ENCODE data around the gene SMIM27. TPM values are rescaled to one million over a fixed set of nuclear protein-coding genes. Genes with fewer than 3 reads are reported as not detected.
A peak's percentile ranks its signal among the peaks of the same experiment; 100 is the strongest.
"Not testable (repeated sequence)": the region's sequence is repeated elsewhere in the genome, so short reads cannot be mapped to it uniquely, and the experiment has no call there.

Gene SMIM27, protein sequence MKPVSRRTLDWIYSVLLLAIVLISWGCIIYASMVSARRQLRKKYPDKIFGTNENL
- 13.0 TPM for total RNA-seq

DNA sequence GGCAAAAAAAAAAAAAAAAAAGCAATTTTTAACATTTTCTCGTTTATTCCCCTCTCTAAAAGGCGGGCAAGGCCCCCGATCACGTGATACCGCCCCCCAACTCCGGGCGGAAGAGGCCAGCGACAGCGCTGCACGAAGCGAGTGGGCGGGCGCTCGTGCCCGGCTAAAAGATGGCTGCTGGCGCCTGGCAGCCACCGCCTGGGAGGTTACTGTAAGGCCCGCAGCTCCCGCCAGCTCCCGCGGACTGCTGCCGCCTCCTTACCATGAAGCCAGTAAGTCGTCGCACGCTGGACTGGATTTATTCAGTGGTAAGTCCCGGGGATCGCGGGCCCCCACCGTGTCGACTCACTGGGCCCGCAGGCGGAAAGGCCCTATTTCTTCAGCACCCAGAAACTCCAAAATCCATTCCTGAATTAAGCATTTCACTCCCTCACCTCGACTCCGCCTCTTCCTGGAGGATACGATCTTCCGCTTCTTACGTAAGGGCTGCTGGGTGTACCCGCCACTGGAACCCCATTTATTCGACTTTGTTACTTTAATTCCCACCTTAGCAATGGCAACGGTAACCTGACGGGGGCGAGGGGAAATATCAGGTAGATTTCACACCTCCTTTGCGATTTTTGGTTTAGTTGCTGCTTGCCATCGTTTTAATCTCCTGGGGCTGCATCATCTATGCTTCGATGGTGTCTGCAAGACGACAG, at the start of gene SMIM27, which contains the start of gene TOPORS:
Gene SMIM27 (plus strand): TSS at position 156 of the 701 bp plus-strand sequence. CDS start 108 bp downstream, at position 264.
Gene TOPORS (minus strand): TSS at position 415 of the 701 bp plus-strand sequence. CDS start 150 bp downstream, at position 265.
- DNase-seq (ENCODE audit: low spot score): peak; percentile 90

DNA sequence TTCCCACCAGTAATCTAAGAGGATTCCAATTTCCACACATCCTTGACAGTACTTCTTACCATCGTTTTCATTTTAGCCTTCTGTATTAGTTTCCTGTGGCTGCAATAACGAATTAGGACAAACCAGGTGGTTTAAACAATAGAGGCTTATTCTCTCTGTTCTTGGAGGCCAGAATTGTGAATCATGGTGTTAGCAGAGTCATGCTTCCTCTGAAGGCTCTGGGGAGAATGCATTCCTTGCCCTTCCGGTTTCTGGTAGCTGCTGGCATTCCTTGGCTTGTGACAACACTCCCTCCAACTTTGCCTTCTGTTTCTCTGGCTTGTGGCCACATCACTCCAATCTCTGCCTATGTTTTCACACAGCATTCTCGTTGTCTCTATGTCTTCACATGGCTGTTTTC, 49.7 kb upstream of the SMIM27 start:
- DNase-seq (ENCODE audit: low spot score): no peak

DNA sequence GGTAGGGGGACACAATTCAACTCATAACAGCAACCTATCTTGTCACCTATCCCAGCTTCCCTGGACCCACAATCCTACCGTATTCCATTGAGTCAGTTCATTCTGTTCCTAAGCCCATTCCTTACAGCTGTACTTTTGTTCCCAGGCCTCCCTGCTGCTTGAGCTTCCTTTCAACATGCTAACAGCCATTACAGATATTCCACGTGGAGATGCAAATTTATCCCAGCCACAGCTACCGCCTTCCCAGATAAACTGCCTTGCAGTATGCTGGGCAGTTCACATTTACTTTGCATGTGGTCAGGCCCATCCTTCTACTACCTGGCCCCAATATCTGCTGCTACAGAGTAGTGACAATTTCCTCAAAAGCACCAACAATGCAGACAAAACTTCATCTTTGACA, 49.1 kb upstream of the SMIM27 start:
- DNase-seq (ENCODE audit: low spot score): no peak

DNA sequence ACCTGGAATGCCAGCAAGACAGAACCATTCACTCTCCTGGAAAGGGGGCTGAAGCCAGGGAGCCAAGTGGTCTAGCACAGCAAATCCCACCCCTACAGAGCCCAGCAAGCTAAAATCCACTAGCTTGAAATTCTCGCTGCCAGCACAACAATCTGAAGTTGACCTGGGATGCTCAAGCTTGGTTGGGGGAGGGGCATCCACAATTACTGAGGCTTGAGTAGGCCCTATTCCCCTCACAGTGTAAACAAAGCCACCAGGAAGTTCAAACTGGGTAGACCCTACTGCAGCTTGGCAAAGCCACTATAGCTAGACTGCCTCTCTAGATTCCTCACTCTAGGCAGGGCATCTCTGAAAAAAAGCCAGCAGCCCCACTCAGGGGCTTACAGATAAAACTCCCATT, 43.4 kb upstream of the SMIM27 start:
- DNase-seq (ENCODE audit: low spot score): no peak

DNA sequence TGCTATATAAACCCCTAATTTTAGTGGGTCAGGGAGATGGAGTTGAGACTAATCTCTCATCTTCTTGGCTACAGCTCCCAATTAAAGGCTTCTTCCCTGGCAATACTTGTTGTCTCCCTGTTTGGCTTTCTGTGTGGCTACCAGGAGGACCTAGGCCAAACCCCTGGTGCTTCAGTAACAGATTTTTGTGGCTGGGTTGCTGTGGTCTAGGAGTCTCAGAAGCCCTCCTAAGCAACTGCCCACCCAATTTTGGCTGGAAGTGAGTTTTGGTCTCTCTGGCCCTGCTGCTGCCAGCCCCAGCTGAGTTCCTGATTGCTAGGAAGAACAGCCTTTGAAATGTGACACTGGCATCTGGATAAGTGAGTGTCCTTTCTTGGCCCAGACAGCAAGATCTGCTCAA, 35.9 kb upstream of the SMIM27 start:
- DNase-seq (ENCODE audit: low spot score): no peak

- DNase-seq (ENCODE audit: low spot score): no peak
These were observed 33.9 kb upstream of the SMIM27 start for GRCh38 chr9:32518276-32518675.

GRCh38 chr9:32523910-32524309, 28.2 kb upstream of the SMIM27 start:
- DNase-seq (ENCODE audit: low spot score): no peak

DNA sequence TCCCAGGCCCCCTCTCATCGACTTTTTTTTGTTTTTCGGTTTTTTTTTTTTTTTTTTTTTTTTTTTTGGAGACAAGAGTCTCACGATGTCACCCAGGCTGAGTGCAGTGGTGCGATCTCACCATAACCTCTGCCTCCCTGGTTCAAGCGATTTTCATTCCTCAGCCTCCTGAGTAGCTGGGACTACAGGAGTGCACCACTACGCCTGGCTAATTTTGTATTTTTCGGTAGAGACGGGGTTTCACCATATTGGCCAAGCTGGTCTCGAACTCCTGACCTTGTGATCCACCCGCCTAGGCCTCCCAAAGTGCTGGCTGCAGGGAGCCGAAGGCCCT, 27.6 kb upstream of the SMIM27 start:
- not testable (repeated sequence) for DNase-seq (ENCODE audit: low spot score)

GRCh38 chr9:32524892-32525708, 27.0 kb upstream of the SMIM27 start:
- peak; percentile 16 for DNase-seq (ENCODE audit: low spot score)

DNA sequence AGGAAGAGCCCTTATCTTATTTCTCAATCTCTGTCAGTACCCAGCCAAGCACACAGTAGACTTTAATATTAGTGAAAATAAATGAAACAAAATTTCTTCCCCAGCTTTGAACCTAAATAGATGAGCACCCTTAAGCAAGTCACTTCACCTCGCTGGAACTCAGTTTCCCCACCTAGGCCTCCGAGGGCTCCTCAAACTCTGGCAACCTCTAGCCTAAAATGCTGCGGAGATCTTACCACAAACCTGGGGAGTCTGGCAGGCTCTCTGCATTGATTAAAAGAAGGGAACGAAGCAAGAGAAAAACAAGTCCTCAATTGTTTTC, 26.5 kb upstream of the SMIM27 start:
- DNase-seq (ENCODE audit: low spot score): no peak

- peak; percentile 93 for DNase-seq (ENCODE audit: low spot score)
These were observed 26.0 kb upstream of the SMIM27 start, which contains the start of gene RIGI for GRCh38 chr9:32526041-32526706. Gene RIGI, minus strand, starts transcription at chr9:32526196. Its CDS starts 30 bp downstream, at chr9:32526166.

GRCh38 chr9:32526707-32527048, 25.4 kb upstream of the SMIM27 start:
- no peak for DNase-seq (ENCODE audit: low spot score)

GRCh38 chr9:32533336-32533735, 18.8 kb upstream of the SMIM27 start:
- DNase-seq (ENCODE audit: low spot score): no peak

DNA sequence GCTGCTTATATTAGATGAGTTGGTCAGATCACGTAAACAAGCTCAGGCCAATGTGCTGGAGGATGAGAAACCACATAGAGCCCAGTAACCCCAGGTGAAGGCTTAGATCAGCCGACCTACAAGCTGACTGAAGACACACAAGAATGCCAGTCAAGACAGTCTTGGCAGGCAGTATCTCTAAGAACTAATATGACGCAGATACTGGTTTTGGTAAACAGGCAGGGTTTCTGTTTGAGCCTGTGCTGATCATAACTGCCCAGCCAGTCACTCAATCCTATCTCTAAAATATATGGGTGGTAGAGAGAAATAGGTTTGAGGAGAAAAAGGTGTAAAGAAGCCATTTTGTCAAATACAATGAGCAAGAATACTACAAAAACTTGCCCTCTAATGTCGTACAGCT, 18.3 kb upstream of the SMIM27 start:
- DNase-seq (ENCODE audit: low spot score): no peak

DNA sequence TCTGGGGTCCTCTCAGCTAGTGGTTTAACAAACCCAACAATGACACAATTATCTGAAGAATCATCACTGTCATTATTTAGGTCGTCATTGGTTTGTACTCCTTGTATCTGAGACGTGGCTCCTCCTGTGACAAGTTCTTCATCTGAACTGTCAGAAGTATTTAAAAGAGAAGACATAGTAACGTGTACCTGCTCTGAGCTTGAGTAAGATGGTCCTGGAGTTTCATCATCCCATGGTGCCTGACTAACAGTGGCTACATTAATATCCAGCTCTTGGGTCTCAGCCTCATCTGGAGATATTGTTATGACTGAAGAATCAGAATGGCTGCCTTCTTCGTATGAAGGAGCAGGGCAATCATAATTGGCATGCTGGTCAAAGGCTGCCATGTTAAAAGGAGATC, 9.1 kb upstream of the SMIM27 start:
- DNase-seq (ENCODE audit: low spot score): no peak

DNA sequence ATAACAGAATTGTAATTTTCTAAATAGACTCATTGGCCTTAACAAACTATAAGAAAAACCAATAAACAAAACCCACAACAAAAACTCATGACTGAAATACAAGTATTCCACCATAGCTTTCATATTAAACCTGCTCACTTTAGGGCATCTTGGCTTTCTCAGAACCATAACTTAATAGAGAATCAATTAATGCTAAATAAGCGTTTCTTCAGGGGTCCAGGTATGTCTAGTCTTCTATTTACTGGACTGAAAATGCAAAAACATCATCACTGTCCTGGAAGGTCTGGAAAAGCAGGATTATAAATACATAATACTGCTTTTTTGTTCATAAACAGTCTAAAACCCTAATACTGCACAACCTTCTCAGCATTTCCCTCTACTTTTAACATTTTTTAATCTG, 6.2 kb upstream of the SMIM27 start:
- DNase-seq (ENCODE audit: low spot score): no peak

- DNase-seq (ENCODE audit: low spot score): not testable (repeated sequence)
These were observed 3.9 kb upstream of the SMIM27 start for GRCh38 chr9:32548213-32548612.

DNA sequence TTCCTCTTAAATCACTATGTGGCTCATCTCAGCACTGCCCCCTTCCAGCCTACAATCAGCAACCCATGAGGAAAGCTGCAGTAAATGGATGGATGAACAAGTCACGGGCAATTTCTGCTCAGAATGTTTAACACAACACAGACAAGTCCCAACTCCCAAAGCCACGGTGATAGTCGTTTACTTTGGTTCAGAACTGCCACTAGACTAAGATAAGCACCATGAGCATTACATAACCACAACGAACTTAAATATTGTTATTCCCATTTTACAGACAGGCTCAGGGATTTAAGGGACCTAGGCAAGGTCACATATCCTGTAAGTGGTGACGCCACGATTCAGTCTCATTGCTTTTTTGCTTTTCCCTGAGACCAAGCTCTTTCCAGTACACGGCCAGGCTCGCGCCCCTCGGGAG, 2.0 kb upstream of the SMIM27 start:
- DNase-seq (ENCODE audit: low spot score): no peak

GRCh38 chr9:32550562-32551275, 1.4 kb upstream of the SMIM27 start:
- peak; percentile 93 for DNase-seq (ENCODE audit: low spot score)

DNA sequence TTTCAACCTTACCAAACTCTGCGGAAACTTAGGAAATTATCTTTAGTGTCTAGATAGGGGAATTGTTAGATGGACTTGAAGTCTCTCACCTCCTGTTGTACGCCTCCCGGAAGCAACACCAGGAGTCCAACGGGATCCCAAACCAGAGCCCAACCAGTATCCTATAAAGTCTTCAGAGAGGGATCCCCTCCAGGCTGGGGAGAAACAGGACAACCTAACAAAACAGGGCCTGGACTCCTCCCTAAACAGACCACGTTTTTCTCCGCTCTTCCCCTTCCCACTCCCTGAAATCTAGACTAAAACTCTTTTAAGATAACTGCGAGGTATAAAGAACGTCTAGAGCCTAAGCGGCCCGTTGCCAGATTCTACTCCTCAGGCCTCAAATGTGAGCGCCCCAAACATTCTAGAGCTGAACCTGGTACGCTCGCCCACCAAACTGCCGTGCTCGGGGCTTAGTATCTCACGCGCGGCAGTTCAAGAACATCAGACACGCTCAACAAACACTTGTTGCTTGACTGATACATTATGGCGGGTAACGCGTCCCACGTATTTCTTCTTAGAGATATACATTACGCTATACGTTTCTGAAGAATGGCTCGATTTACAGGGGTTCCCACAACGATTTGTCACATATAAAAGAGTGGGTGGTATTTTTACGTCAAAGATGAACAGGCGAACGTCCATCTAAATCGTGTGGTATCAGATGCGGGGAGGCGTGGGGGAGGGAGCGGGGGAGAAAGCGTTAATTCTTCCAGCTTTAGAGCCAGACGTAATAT, 663 bp upstream of the SMIM27 start:
- DNase-seq (ENCODE audit: low spot score): peak; percentile 18

DNA sequence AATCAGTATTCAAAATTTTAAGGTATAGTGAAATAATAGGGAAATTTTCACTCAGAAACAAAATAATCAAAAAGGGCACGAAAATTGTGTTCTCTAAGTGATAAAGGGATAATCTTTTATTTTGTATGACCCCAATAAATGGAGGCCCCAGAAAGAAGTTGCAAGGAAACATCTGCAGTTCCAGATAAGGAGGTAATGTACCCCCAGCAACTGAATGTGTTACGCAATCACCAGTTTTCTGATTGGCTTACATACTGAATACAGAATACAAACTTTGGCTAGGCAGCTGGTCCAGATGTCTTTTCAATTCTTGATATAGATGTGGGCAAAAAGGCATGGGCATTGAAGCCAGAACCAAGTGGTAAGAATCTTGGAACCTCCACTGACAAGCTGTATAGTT, 2.0 kb downstream of the SMIM27 start:
- DNase-seq (ENCODE audit: low spot score): no peak

All from mucosa of gallbladder (tissue), 1 donor.